Ovary (tissue), 9 donors: ENCODE data around the gene RCE1. TPM values are rescaled to one million over a fixed set of nuclear protein-coding genes. Genes with fewer than 3 reads are reported as not detected.

Experiments used
- DNase-seq, 5 donors: peaks; one replicate each; pipeline ENCODE4 v3.0.0-alpha.2; 2019 to 2020
- H3K27ac ChIP-seq, 2 donors: fragments of 200-600 bp; one replicate each; pipeline versions ENCODE4 v1.5.1 to v1.8.0; 2019 to 2022
- H3K27me3 ChIP-seq: fragments of 200-600 bp; one replicate; pipeline ENCODE4 v1.8.0; 2022
- H3K36me3 ChIP-seq: fragments of 200-600 bp; sonication (generic); one replicate; pipeline ENCODE4 v1.5.1; 2019
- H3K4me1 ChIP-seq: one replicate; pipeline ENCODE4 v1.8.1; 2013; ENCODE audit warnings: mild to moderate bottlenecking, moderate library complexity; ENCODE audit not compliant: insufficient read depth
- H3K4me3 ChIP-seq: fragments of 200-600 bp; sonication (generic); one replicate; pipeline ENCODE4 v1.5.1; 2017
- H3K9me3 ChIP-seq, 2 donors: fragments of 200-600 bp in 1 of 2; sonication (generic) in 1 of 2; one replicate each; pipeline versions ENCODE4 v1.5.1 to v1.8.1; 2013 to 2019; ENCODE audit warnings: mild to moderate bottlenecking in 1 of 2, moderate library complexity in 1 of 2
- EP300 ChIP-seq: sonication (generic); formaldehyde crosslinking; IDR thresholded peaks from one replicate; pipeline ENCODE4 v1.6.1; 2017; ENCODE audit warnings: antibody characterized with exemption
- POLR2A ChIP-seq: fragments of 450-650 bp; IDR thresholded peaks from one replicate; pipeline ENCODE4 v1.6.1; 2017; ENCODE audit warnings: antibody characterized with exemption, mild to moderate bottlenecking, moderate library complexity
- WGBS, 3 donors: extraction: QIAGEN DNeasy Blood & Tissue Kit in 1 of 3; methylation state at CpG; one replicate each; pipeline versions ENCODE4 v1.1.5 to v1.1.7; 2013 to 2017; 5-methylcytosine and 5-hydroxymethylcytosine counted together
- intact Hi-C, 4 donors: fragments of 100-400 bp; cut with DNase I; formaldehyde crosslinking; loops; one replicate each; pipeline versions ENCODE4 v1.11.0 to v1.15.1; 2022 to 2023
- polyA plus RNA-seq, 2 donors: library from polyadenylated mRNA; stranded (reverse); fragments of 200-250 nt in 1 of 2; fragments of 350-450 nt in 1 of 2; fragmentation: Illumina TruSeq in 1 of 2; extraction: RNeasy Lipid Tissue Mini Kit (QIAGEN cat#74804) in 1 of 2; gene quantifications; one replicate each; pipeline ENCODE4 v1.2.3, GENCODE V29; 2013 to 2014
- total RNA-seq, 7 donors: library from RNA; depleted of rRNA in 2 of 7; stranded (reverse); fragments of >200 nt in 2 of 7; fragmentation: NEBNext Ultra II Directional in 3 of 7; extraction: Animal tissue kit (Norgen Biotek cat#: 25700) in 3 of 7; gene quantifications; one replicate each; pipeline versions ENCODE4 v1.1.0 to v1.2.4, GENCODE V29; 2016 to 2023
- TF ChIP-seq, protein P1 (sequence below), 3 donors: fragments of 450-650 bp in 2 of 3; fragments of 200-600 bp in 1 of 3; IDR thresholded peaks; one replicate each; pipeline versions ENCODE4 v1.5.1 to v1.8.0; 2016 to 2022; ENCODE audit warnings: antibody characterized with exemption in 3 of 3, mild to moderate bottlenecking in 1 of 3
- donor health status: DM: no; HTN: no; CAD: no; lungs with moderate emphysema.
- donor health status: DM: no; HTN: no; CAD: no.
- donor health status: Bipolar disorder and iron deficiency.
- donor health status: DM: yes; HTN: yes; CAD: no.
- donor health status: DM: no; HTN: no; CAD: no.
- donor health status: DM: yes; HTN: yes; CAD: no.

RCE1 gene
- total and polyA plus RNA-seq, 9 donors = 7.0 to 31.1 (median 17.2) TPM

DNA sequence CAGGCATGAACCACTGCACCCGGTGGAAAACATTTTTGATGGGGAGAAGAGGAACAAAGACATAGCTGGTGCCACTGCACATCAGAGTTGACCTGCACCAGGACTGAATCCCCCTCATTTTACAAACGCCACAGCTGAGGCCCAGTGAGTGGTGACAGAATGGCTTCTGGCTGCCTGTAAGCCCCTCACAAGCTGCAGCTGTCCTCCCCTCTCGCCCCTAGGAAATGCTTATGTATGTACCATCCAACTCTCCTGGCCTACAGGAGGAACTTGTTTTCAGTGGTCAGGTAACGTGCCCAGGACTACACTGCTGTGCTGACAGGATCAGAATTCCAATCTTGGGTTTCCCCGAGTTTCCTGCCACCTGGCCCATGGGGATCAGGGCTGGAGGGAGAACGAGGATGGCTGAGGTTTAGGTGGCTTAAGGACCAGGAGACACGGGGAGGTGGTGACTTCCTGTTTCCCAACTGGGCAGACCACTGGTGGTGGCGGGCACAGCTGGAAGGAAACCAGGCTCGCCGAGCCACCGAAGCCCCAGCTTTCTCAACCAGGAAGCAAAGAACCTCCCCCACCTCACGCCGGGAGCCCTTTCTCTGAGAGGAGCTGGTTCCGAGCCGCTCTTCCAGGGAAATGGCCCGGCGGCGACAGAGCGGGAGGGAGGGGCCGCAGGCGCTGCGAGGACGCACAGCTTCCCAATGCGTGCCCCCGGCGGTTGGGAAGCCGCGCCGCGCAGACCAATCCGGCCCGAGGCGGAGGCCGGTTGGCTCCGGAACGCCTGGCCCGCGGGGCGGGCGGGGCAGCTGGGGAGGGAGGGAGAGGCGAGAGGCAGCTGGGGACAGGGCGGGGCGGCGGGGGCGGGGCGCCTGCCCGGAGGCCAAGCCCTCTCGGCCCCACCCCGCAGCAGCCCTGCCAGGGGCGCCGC is 12.6 kb downstream of the RCE1 start:
- peak overlapping the region; percentile 64 for H3K4me3 ChIP-seq
- no peak for TF ChIP-seq EP300
- TF ChIP-seq, protein P1, sequence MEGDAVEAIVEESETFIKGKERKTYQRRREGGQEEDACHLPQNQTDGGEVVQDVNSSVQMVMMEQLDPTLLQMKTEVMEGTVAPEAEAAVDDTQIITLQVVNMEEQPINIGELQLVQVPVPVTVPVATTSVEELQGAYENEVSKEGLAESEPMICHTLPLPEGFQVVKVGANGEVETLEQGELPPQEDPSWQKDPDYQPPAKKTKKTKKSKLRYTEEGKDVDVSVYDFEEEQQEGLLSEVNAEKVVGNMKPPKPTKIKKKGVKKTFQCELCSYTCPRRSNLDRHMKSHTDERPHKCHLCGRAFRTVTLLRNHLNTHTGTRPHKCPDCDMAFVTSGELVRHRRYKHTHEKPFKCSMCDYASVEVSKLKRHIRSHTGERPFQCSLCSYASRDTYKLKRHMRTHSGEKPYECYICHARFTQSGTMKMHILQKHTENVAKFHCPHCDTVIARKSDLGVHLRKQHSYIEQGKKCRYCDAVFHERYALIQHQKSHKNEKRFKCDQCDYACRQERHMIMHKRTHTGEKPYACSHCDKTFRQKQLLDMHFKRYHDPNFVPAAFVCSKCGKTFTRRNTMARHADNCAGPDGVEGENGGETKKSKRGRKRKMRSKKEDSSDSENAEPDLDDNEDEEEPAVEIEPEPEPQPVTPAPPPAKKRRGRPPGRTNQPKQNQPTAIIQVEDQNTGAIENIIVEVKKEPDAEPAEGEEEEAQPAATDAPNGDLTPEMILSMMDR (IDR thresholded peaks at IDR 0.05) = peak in 1 of 3 donors; percentile 15
- TF ChIP-seq POLR2A = peak; percentile 44
- no peaks in the 10 kb centered on the region for H3K27me3 ChIP-seq
- H3K36me3 ChIP-seq = no peaks in the 10 kb centered on the region
- H3K4me1 ChIP-seq = peaks cover 3% of the 10 kb centered on the region
- WGBS, 3 donors = 6 to 10% (median 7%) methylated on average over 28 to 51 of the region's 51 CpGs
- peak; percentile 89 to 94 (median 91) for DNase-seq
- H3K9me3 ChIP-seq = no peaks in the 10 kb centered on the region
- H3K27ac ChIP-seq = peak overlapping the region; percentile 35 to 79
- intact Hi-C loops = no loop called here

DNA sequence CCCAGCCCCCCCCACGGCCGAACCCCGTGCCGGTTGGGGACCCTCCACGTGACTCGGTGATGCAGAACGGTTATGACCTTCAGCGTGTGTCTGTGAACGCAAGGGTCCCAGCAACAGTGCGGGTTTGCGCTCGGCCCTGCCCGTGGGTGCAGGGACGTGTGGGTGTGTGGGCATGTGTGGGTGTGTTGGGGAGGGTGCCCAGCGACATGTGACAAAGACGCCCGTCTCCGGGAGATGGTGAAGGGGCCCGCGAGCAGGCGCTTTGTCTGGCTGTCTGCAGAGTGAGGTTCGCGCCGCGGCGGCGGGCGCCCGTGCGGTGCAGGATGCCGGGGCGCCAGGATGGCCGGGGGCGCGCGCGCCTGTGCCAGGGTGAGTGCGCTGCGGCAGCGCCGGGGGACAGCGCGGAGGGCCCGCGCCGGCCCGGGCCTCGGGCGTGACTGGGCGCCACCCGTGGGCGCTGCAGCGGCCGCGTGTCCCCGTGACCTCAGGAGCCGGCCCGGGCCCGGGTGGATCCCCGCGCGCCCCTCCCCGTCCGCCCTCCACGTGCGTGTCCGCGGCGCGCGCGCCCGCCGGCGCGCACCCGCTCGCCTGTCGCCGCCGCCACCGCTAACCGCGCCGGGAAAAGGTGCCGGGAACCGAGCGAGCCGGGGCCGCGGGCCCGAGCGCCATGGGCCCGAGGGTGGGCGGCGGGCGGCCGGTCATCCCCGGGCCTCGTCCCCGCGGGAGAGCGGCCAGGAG is 13.4 kb downstream of the RCE1 start, which contains the start of gene LRFN4:
Gene LRFN4 (plus strand): TSS at position 569 of the 738 bp plus-strand sequence. CDS start 681 bp downstream, outside the sequence.
- WGBS, 3 donors = 0 to 1% (median 1%) methylated on average over 25 to 103 of the region's 103 CpGs
- Histone ChIP-seq H3K27ac (peak within 1 kb of the TSS; percentile 35 to 79), H3K4me3 (peak within 1 kb of the TSS; percentile 64), H3K9me3 (no peaks in the 10 kb centered on the region), H3K4me1 (peaks cover 3% of the 10 kb centered on the region), H3K36me3 (no peaks in the 10 kb centered on the region), H3K27me3 (no peaks in the 10 kb centered on the region)
- intact Hi-C loops = no loop called here
- DNase-seq = no peak
- TF ChIP-seq EP300 (no peak), POLR2A (no peak)
- TF ChIP-seq, protein P1 (IDR thresholded peaks at IDR 0.05) = no peak

DNA sequence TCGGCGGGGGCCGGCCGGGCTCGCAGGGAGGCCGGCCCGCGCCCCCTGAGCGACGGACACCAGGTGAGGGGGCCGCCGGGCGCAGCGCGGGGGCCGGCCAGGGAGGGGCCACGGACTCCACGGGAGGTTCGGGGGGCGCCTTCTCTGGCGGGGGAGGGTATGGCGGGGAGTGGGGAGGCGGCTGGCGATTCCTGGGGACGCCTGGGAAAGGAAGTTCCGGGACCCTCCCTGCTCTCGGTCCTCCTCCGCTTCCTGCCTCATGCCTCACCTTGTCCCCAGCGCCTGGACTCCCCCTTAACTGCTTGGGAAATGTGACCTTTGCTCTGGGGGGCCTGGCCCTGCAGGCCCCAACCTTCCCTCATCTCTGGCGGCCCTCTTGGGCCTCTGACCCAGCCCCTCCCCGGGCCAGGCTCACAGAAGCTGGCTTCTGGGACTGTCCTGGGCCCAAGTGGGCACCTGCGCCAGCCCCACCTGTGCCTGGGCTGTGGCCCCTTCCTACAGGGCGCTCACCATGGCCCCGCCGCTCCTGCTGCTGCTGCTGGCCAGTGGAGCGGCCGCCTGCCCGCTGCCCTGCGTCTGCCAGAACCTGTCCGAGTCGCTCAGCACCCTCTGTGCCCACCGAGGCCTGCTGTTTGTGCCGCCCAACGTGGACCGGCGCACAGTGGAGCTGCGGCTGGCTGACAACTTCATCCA is 14.1 kb downstream of the RCE1 start:
- peaks cover 3% of the 10 kb centered on the region for H3K4me1 ChIP-seq
- H3K27ac ChIP-seq = peak overlapping the region; percentile 35 to 79
- no peaks in the 10 kb centered on the region for H3K9me3 ChIP-seq
- TF ChIP-seq EP300 (no peak), POLR2A (no peak)
- TF ChIP-seq, protein P1 (IDR thresholded peaks at IDR 0.05) = no peak
- DNase-seq = peak in 3 of 5 donors; percentile 34 to 52 (median 48)
- intact Hi-C loops = no loop called here
- no peaks in the 10 kb centered on the region for H3K36me3 ChIP-seq
- no peaks in the 10 kb centered on the region for H3K27me3 ChIP-seq
- peak overlapping the region; percentile 64 for H3K4me3 ChIP-seq
- WGBS, 3 donors = 40 to 62% (median 56%) methylated on average over 30 to 47 of the region's 47 CpGs

DNA sequence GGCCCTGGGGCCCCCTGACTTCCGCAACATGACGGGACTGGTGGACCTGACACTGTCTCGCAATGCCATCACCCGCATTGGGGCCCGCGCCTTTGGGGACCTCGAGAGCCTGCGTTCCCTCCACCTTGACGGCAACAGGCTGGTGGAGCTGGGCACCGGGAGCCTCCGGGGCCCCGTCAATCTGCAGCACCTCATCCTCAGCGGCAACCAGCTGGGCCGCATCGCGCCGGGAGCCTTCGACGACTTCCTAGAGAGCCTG is 14.6 kb downstream of the RCE1 start:
- Histone ChIP-seq H3K9me3 (no peaks in the 10 kb centered on the region), H3K27ac (no peak overlapping the region), H3K4me1 (peaks cover 3% of the 10 kb centered on the region), H3K36me3 (no peaks in the 10 kb centered on the region), H3K27me3 (no peaks in the 10 kb centered on the region), H3K4me3 (no peak overlapping the region)
- TF ChIP-seq EP300 (no peak), POLR2A (no peak)
- TF ChIP-seq, protein P1 (IDR thresholded peaks at IDR 0.05) = no peak
- DNase-seq = peak in 1 of 5 donors; percentile 56
- 93 to 97% (median 96%) methylated on average over 17 to 19 of the region's 19 CpGs for WGBS, 3 donors
- intact Hi-C loops = no loop called here
